Skeletal muscle satellite cell (primary cell): ENCODE data around the gene WDR13. TPM values are rescaled to one million over a fixed set of nuclear protein-coding genes. Genes with fewer than 3 reads are reported as not detected.
"Not testable (repeated sequence)": the region's sequence is repeated elsewhere in the genome, so short reads cannot be mapped to it uniquely, and the experiment has no call there.

ENCODE experiments used
- H3K27me3 ChIP-seq: 2 replicates; pipeline ENCODE4 v1.7.0; 2013; ENCODE audit warnings: low read length; ENCODE audit not compliant: control insufficient read depth, insufficient read depth
- H3K36me3 ChIP-seq: 2 replicates; pipeline ENCODE4 v1.7.0; 2013; ENCODE audit warnings: mild to moderate bottlenecking, control low read depth, low read length; ENCODE audit not compliant: insufficient read depth
- H3K4me1 ChIP-seq: 2 replicates; pipeline ENCODE4 v1.7.0; 2013; ENCODE audit warnings: low read length; ENCODE audit not compliant: control insufficient read depth, insufficient read depth
- H3K4me2 ChIP-seq: 2 replicates; pipeline ENCODE4 v1.7.0; 2013; ENCODE audit warnings: mild to moderate bottlenecking, low read length
- H3K4me3 ChIP-seq: 2 replicates; pipeline ENCODE4 v1.7.0; 2013; ENCODE audit warnings: low read length
- H3K9ac ChIP-seq: 2 replicates; pipeline ENCODE4 v1.7.0; 2013; ENCODE audit warnings: mild to moderate bottlenecking, low read depth, low read length, moderate library complexity
- H3K9me3 ChIP-seq: replicated peaks from 2 replicates; pipeline ENCODE4 v1.7.0; 2013; ENCODE audit warnings: mild to moderate bottlenecking, control low read depth, low read length
- total RNA-seq: library from RNA; depleted of rRNA; stranded (reverse); fragments of >200 nt; gene quantifications from 2 replicates; pipeline ENCODE4 v1.2.3, GENCODE V29; 2012; rRNA removed

The WDR13 gene
- 91.7 and 94.6 TPM in 2 replicates for total RNA-seq

DNA sequence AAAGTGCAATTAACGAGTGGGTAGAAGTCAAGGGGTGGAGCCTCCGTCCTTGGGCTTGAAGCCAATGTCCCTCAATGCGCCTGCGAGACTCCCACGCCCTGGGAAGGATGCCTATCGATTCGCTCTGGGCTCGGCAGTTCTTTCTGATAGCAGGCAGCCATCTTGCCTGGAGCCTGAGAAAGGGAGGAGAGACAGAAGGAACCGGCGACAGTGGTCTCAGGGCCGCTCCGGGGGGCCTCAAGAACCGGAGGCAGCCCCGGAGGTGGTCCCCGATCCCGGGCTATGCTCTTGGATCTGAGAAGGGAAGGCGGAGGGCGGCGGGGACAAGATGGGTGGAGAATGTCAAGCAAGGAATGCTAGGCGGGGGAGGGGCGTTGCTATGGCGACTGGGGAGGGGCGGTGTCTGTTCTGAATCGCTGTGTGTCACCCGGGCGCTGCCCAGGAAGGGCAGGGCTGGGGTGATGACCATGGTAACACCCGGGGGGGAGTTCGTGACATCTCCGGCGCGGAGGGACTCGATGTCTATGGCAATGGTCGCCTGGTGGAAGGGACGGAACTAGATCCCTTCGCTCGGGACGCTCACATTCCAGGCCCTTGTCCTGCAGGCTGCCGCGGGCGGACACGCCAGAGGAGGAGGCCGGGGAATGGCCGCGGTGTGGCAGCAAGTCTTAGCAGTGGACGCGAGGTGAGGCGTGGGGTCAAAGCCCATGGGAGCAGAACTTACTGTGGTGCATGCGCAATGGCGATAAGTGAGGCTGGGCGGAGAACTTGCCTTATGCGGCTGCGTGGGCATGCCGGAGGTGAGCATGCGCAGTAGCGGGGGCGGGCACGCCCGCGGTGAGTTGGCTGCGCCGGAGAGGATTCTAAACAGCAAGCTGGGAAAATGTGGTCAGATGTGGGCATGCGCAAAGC is at the start of gene WDR13:
Gene WDR13 (plus strand): TSS at position 140 of the 912 bp plus-strand sequence. CDS start 505 bp downstream, at position 645.
- Histone ChIP-seq H3K9me3 (no peaks in the 10 kb centered on the region), H3K4me2 (peak within 1 kb of the TSS; percentile 88), H3K27me3 (no peaks in the 10 kb centered on the region), H3K4me3 (peak within 1 kb of the TSS; percentile 84), H3K9ac (peak within 1 kb of the TSS; percentile 98), H3K4me1 (peaks cover 12% of the 10 kb centered on the region), H3K36me3 (peaks cover 26% of the 10 kb centered on the region)

DNA sequence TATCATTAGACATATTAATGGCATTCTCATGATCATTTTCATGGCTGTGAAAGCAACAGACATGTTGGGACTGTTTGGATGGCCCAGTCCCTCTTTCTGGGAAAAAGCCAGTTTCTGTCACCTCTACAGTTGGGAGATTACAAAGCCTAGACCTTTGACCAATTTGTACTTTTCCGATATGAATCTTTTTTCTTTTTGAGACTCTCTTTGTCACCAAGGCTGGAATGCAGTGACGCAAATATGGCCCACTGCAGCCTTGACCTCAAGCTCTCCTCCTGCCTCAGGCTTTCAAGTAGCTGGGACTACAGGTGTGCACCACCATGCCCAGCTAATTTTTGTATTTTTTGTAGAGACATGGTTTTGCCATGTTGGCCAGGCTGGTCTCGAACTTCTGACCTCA is 48.4 kb upstream of the WDR13 start:
- Histone ChIP-seq H3K4me2 (no peak overlapping the region), H3K36me3 (peaks cover 7% of the 10 kb centered on the region), H3K9me3 (no peaks in the 10 kb centered on the region), H3K4me3 (no peak overlapping the region), H3K27me3 (no peaks in the 10 kb centered on the region), H3K9ac (no peak overlapping the region), H3K4me1 (no peaks in the 10 kb centered on the region)

DNA sequence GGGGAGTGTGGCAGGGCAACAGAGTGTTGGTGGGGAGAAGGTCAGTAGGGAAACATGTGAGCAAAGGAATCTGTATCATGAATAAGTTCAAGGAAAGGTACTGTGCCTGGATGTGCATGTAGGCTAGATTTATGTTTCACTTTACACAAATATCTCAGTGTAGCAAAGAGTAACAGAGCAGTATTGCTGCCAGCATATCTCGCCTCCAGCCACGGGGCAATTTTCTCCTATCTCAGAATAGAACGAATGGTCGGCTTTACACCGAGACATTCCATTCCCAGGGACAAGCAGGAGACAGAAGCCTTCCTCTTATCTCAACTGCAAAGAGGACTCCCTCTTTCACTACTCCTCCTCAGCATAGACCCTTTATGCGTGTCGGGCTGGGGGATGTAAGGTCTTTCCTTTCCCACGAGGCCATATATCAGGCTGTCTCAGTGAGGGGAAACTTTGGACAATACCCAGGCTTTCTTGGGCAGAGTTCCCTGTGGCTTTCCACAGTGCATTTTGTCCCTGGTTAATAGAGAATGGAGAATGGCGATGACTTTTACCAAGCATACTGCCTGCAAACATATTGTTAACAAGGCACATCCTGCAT is 41.5 kb upstream of the WDR13 start:
- H3K36me3 ChIP-seq = not testable (repeated sequence)

DNA sequence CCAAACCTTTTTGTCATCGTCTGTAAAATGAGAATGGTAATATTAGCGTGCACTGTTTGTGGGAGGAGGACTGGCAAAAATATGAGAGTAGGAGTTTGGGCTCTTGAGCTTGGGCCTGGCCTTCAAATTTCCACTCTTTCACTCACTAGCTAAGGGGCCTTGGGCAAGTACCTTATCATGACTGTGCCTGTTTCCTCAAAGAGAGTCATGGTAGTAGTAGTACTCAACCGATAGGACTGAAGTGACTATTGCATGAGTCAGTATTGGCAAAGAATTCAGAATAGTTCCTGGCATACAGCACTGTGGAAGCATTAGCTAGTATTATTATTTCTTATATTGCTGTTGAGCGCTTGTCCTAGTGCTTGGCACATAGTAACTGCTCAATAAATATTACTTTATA is 39.0 kb upstream of the WDR13 start:
- Histone ChIP-seq H3K36me3 (peaks cover 18% of the 10 kb centered on the region), H3K9me3 (no peaks in the 10 kb centered on the region), H3K9ac (no peak overlapping the region), H3K4me3 (no peak overlapping the region), H3K4me1 (peaks cover 3% of the 10 kb centered on the region), H3K27me3 (no peaks in the 10 kb centered on the region), H3K4me2 (no peak overlapping the region)

More for the DNA sequence above, 41.5 kb upstream of the WDR13 start:
- not testable (repeated sequence) for H3K9ac ChIP-seq, H3K27me3 ChIP-seq, H3K4me1 ChIP-seq, H3K9me3 ChIP-seq, H3K4me2 ChIP-seq, H3K4me3 ChIP-seq

DNA sequence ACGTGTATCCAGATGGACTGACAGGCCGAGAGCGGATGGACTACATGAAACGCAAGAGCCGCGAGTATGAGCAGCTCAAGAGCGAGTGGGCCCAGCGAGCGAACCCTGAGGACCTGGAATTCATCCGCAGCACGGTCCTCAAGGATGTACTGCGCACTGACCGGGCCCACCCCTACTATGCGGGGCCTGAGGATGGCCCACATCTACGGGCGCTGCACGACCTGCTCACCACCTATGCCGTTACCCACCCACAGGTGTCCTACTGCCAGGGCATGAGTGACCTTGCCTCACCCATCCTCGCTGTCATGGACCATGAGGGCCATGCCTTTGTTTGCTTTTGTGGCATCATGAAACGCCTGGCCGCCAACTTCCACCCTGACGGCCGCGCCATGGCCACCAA is 37.7 kb upstream of the WDR13 start:
- peaks cover 18% of the 10 kb centered on the region for H3K36me3 ChIP-seq
- no peaks in the 10 kb centered on the region for H3K9me3 ChIP-seq

DNA sequence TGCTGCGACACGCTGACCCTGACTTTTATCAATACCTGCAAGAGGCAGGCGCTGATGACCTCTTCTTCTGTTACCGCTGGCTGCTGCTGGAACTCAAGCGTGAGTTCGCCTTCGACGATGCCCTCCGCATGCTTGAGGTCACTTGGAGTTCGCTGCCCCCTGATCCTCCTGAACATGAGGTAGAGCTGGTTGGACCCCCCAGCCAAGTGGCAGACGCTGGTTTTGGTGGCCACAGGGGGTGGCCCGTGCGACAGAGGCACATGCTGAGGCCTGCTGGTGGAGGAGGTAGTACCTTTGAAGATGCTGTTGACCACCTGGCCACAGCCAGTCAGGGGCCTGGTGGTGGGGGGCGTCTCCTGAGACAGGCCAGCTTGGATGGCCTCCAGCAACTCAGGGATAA is 37.2 kb upstream of the WDR13 start:
- H3K9ac ChIP-seq = no peak overlapping the region
- no peak overlapping the region for H3K4me2 ChIP-seq
- H3K27me3 ChIP-seq = no peaks in the 10 kb centered on the region
- no peaks in the 10 kb centered on the region for H3K9me3 ChIP-seq
- peaks cover 3% of the 10 kb centered on the region for H3K4me1 ChIP-seq
- H3K4me3 ChIP-seq = no peak overlapping the region
- H3K36me3 ChIP-seq = peaks cover 18% of the 10 kb centered on the region

More for the DNA sequence above, 37.7 kb upstream of the WDR13 start:
- H3K9ac ChIP-seq = no peak overlapping the region
- no peak overlapping the region for H3K4me2 ChIP-seq
- peaks cover 3% of the 10 kb centered on the region for H3K4me1 ChIP-seq
- H3K27me3 ChIP-seq = no peaks in the 10 kb centered on the region
- H3K4me3 ChIP-seq = no peak overlapping the region

DNA sequence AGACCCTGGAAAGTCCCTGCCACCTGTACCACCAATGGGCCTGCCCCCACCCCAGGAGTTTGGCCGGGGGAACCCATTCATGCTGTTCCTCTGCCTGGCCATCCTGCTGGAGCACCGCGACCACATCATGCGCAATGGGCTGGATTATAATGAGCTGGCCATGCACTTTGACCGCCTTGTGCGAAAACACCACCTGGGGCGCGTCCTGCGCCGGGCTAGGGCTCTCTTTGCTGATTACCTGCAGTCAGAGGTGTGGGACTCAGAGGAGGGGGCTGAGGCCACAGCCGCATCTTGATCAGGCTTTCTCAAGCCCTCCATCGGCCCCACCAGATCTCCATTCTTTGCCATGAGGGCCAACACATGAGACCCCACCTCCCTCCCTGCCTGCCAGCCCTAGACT is 36.6 kb upstream of the WDR13 start:
- H3K9ac ChIP-seq = no peak overlapping the region
- H3K9me3 ChIP-seq = no peaks in the 10 kb centered on the region
- no peaks in the 10 kb centered on the region for H3K27me3 ChIP-seq
- H3K4me3 ChIP-seq = no peak overlapping the region
- H3K4me1 ChIP-seq = peaks cover 3% of the 10 kb centered on the region
- peaks cover 18% of the 10 kb centered on the region for H3K36me3 ChIP-seq
- no peak overlapping the region for H3K4me2 ChIP-seq

DNA sequence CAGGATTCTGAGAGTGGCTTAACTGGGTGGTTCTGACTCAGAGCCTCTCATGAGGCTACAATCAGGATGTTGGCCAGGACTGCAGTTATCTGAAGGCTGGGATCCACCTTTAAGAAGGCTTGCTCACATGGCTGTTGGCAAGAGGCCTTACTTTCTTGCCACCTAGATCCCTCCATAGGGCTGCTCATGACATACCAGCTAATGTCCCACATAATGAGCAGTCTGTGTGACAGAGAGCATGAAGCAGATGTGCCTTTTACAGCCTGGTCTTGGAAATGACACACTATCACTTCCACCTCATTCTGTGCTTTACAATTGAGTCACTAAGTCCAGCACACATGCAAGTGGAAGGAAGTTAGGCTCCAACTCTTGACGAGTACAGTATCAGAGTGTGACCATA is 27.3 kb upstream of the WDR13 start:
- no peak overlapping the region for H3K9ac ChIP-seq
- H3K4me2 ChIP-seq = peak overlapping the region; percentile 17
- H3K36me3 ChIP-seq = peaks cover 2% of the 10 kb centered on the region
- no peaks in the 10 kb centered on the region for H3K9me3 ChIP-seq
- no peak overlapping the region for H3K4me3 ChIP-seq
- peaks cover 8% of the 10 kb centered on the region for H3K4me1 ChIP-seq
- H3K27me3 ChIP-seq = no peaks in the 10 kb centered on the region

DNA sequence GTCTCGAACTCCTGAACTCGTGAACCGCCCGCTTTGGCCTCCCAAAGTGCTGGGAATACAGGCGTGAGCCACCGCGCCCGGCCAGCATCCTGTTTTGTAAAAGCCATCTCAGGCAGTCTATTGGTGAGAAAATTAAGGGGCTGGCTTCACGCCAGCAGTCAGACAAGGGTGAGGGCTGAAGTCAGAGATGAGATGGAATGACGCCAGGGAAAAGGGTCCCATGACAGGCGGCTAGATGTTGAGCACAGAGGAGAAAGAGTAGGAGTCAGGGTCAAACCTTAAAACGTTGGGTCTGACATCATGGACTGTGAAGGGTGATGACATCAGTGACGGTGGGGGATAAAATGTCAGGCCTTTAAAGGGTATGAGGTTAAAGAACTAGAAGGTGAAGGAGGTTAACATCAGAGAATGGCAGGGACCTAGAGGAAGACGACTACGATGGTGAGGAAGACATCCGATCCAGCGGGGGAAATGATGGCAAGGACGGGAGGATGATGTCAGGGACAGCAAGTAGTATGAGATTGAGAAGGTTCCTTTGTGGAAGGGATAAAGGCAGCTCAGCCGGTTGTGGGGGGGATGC is 23.5 kb upstream of the WDR13 start:
- Histone ChIP-seq H3K4me2 (peak overlapping the region; percentile 88), H3K4me3 (peak overlapping the region; percentile 90), H3K9me3 (no peaks in the 10 kb centered on the region), H3K4me1 (peaks cover 32% of the 10 kb centered on the region), H3K27me3 (no peaks in the 10 kb centered on the region), H3K36me3 (peaks cover 39% of the 10 kb centered on the region), H3K9ac (peak overlapping the region; percentile 100)

DNA sequence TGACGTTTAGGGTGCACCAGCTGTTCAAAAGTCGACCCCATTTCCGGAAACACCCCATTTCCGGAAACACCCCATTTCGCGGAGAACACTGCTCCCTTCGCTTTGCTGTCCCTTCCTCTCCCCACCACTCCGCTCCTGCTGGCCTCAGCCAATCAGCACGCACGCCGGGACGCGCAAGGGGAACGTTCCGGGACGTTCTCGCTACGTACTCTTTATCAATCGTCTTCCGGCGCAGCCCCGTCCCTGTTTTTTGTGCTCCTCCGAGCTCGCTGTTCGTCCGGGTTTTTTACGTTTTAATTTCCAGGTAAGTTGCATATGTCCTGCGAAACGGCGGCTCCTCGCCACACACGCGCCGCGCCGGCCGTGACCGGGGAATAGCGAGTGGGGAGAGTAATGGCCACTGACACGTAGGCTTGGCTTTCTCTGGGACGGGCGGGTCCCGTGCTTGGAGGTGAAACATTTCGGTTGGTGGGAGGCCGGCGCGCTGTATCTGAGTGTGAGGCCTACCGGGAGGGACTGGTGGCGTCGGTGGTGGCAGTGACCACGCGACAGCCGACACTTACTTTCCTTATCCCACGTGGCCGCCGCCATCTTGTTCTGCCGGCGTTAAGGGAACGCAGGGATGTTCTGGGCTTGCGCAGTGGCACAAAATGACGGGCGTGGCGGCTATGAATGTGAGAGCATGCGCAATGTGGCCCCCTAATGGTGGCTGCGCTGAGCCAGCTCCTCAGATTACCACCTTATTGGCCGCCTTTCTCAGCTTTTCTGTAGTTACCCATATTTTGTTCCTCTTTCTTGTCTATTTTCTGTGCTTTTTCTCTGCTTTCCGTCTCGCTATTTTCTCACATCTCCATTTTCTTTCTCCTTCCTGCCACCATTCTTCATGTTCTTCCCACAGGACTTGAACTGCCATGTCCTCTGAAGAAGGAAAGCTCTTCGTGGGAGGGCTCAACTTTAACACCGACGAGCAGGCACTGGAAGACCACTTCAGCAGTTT is 22.7 kb upstream of the WDR13 start, which contains the start of gene RBM3:
Gene RBM3 (plus strand): TSS at position 215 of the 997 bp plus-strand sequence. CDS start 697 bp downstream, at position 912.
- H3K4me1 ChIP-seq = peaks cover 32% of the 10 kb centered on the region
- H3K36me3 ChIP-seq = peaks cover 47% of the 10 kb centered on the region
- H3K9me3 ChIP-seq = no peaks in the 10 kb centered on the region
- H3K27me3 ChIP-seq = no peaks in the 10 kb centered on the region
- H3K4me2 ChIP-seq = peak within 1 kb of the TSS; percentile 88
- peak within 1 kb of the TSS; percentile 100 for H3K9ac ChIP-seq
- peak within 1 kb of the TSS; percentile 90 for H3K4me3 ChIP-seq
